GM12874 (cell line): ENCODE results near the gene FAM110A.

Experiments
- TF ChIP-seq, protein P1 (sequence below): IDR thresholded peaks from 2 replicates; pipeline ENCODE4 v1.5.1; 2011; ENCODE audit warnings: low read depth, mild to moderate bottlenecking, control low read depth, low read length, moderate library complexity; ENCODE audit not compliant: insufficient read depth

Gene FAM110A

DNA sequence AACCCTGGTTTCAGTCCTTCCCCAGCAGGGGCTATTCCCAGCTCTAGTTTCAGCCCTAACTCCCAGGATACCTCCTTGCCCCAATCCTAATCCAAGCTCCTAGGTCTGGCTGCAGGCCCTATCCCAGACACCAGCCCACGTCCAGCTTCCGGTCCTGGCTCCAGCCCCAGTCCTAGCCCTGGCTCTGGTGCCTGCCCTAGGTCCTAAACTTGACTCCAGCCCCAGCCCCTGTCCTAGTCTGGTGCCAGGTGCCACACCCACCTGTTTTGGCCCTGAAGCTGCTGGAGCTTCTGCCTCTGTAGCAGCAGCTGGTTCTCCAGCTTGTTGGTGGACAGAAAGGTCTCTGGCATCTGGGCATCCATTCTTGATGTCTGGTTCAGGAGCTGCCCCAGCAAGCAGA, 54.5 kb downstream of the FAM110A start:
- TF ChIP-seq, protein P1, sequence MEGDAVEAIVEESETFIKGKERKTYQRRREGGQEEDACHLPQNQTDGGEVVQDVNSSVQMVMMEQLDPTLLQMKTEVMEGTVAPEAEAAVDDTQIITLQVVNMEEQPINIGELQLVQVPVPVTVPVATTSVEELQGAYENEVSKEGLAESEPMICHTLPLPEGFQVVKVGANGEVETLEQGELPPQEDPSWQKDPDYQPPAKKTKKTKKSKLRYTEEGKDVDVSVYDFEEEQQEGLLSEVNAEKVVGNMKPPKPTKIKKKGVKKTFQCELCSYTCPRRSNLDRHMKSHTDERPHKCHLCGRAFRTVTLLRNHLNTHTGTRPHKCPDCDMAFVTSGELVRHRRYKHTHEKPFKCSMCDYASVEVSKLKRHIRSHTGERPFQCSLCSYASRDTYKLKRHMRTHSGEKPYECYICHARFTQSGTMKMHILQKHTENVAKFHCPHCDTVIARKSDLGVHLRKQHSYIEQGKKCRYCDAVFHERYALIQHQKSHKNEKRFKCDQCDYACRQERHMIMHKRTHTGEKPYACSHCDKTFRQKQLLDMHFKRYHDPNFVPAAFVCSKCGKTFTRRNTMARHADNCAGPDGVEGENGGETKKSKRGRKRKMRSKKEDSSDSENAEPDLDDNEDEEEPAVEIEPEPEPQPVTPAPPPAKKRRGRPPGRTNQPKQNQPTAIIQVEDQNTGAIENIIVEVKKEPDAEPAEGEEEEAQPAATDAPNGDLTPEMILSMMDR: no peak

DNA sequence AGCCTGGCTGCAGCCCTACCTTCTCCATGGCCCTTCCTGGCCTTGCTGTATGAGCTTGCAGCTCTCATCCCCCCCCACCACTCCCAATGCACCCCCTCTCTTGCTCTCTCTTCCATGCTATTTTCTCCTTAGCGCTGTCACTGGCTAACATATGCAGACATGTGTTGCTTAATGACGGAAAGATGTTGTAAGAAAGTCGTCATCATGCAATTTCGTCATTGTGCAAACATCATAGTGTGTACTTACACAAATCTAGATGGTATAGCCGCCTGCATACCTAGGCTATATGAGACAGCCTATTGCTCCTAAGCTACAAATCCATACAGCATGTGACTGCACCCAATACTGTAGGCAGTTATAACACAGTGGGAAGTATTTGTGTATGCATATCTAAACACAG, 55.6 kb downstream of the FAM110A start:
- TF ChIP-seq, protein P1: no peak

DNA sequence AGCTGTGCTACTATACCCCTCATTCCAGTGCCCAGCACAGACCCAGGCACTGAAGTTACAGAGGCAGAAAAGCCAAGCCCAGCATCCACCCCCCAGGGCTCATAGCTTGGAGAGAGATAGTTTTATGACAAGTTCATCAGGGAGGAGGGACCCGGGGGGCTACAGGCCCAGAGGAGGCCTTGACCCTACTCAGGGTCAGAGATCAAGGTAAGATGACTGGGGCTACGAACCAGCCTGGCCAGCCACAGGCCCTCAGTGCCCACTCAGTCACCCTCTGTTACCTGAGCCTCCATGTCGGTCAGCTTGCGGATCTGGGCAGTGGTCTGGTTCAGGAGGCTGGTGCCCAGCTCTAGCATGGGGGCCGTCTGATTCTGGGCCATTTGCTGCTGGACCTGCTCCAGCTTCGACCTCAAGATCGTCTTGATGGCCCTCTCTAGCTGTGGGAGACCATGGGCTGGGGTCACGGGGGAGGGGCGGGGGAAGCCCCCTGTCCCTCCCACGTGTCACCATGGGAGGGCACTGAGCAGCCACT, 56.5 kb downstream of the FAM110A start:
- TF ChIP-seq, protein P1: no peak

DNA sequence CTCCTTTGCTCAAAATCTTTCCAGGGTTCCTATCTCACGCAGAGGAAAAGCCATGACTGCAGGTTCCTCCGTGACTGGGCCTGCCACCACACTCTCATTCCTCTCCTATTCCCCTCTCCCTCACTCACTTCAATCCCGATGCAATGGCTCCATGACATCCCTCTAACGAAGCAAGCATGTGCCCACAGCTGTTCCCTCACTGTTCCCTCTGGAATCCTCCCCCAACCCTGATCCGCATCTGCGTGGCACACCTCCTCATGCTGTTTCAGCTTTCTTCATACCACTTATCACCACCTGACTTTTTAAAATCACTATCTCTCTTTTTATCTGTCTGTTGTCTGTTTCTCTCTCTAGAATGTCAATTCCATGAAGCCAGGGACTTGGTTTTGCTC, 57.1 kb downstream of the FAM110A start:
- TF ChIP-seq, protein P1: no peak

DNA sequence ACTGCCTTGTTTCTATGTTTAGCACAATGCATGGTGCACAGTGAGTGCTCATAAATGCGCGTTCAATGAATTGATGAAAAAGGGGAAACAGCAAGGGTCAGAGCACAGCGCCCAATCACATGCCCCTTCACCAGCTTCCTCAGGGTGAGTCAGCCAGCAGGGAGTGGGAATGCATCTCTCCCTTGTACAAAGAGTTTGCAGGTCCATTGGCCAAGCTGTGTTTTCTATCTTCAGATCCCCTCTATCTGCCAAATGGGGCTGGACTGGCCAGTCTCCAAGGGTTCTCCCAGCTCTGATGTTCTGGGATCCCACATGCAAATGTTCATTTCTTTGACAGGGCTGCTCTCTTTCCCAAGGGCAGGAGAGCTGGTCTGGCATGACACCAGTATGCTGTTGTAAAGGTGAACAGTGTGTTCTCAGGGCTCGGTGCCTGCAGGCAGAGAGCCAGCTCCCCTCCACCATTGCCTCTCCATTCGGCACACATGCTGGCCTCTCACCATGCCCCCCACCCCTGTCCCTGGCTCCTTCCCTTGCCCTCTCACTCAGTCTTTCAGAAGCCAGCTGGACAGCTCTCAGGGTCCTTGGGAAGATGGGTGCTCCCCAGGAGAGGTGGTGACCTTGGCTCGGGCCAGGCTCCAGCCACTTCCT, 57.7 kb downstream of the FAM110A start:
- TF ChIP-seq, protein P1: no peak

DNA sequence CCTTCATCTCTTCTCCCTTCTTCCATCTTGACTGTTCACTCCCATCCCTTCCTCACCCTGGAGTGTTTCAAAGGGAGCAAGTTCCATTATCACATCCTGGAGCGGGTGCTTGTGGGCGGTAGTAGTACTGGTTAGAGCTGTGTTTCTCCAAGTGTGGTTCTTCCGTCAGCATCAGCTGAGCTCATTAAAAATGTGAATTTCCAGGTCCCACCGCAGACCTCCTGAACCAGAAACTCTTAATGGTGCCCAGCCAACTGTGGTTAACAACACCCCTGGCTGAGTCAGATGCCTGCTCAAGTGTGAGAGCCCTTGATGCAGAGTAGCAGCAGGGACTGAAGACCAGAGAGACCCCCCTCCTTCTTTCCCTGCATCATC, 58.2 kb downstream of the FAM110A start:
- TF ChIP-seq, protein P1: no peak
